GM21529 (cell line): ENCODE results near the gene EVX1.

Experiments used
- ATAC-seq: cut with Tn5 transposase; IDR thresholded peaks from one replicate; pipeline ENCODE4 v1.9.1; 2021; ENCODE audit not compliant: unreplicated experiment

EVX1 gene

GRCh38 chr7:27242555-27243339, at the start of gene EVX1:
EVX1 (plus strand) TSS chr7:27242802; CDS start chr7:27243031, 229 bp downstream.
- no peak for ATAC-seq

- no peak for ATAC-seq
Observed at GRCh38 chr7:27193335-27194001, 49.1 kb upstream of the EVX1 start.

- ATAC-seq: no peak
Observed at GRCh38 chr7:27194002-27194352, 48.6 kb upstream of the EVX1 start.

GRCh38 chr7:27194686-27195379, 47.8 kb upstream of the EVX1 start:
- no peak for ATAC-seq

- no peak for ATAC-seq
Observed at GRCh38 chr7:27196287-27196767, 46.3 kb upstream of the EVX1 start.

GRCh38 chr7:27197137-27198042, 45.2 kb upstream of the EVX1 start:
- ATAC-seq: no peak

GRCh38 chr7:27198138-27198841, 44.3 kb upstream of the EVX1 start:
- ATAC-seq: no peak

- no peak for ATAC-seq
Observed at GRCh38 chr7:27198871-27199801, 43.5 kb upstream of the EVX1 start.

GRCh38 chr7:27199849-27200760, 42.5 kb upstream of the EVX1 start, which contains the start of gene HOXA13:
HOXA13 (minus strand) TSS chr7:27200091; CDS start chr7:27200077, 14 bp downstream.
- ATAC-seq: no peak

DNA sequence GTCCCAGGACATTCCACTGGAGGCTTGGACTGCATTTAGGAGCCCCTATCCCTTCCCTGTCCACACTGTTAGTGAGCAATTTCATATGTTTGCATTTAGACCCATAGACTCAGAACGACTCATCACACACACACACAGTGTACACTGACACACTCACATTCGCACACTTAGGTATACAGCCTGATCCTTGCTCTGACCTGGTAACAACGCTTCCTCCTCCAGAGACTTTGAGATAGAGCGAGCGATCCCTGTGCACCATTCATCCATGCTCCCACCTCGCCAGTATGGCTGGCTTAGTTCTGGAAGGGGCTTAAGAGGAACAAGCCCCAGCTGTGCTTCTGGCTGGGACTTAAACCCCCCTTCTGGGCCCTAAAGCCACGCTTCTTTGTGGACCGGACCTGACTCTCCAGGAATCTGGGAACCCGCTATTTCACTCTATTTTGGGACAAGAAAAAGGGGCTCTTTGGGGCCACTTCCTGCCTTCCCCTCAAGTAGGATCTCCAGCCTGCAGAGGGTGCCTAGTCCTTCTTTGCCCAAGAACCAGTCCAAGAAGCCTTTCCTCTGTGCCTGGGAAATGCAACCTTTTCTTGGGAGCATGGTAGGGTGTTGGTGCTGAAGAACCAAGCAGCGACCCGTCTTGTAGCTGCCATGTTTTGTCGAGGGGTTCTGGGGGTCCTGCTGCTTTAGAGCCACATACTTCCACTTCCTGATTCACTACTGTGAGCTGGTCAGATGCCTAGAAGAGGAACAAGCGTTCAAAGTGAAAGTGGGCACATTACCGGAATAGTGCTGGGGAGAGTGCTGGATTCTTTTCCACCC, 41.6 kb upstream of the EVX1 start:
- no peak for ATAC-seq

DNA sequence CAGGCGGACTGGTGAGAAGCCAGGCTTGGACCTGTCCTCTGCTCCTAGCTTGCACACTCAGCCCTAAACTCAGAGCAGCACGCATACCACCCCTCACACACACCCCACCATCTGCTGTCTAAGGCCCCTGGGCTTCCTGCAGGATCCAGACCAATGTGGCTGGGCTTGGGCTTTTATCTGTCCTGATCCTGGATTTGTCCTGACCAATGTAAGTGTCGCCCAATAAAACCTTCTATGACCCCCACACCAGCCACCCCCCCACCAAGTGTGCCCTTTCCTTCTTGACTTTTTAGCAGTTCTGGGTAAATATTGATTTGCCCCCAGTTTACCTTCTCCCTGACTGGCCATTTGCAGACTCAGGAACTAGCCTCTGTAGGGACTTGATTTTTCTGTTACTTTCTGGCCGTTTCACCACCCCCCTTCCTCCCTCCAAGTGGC, 41.0 kb upstream of the EVX1 start:
- ATAC-seq: no peak

GRCh38 chr7:27202018-27202861, 40.4 kb upstream of the EVX1 start:
- ATAC-seq: no peak

DNA sequence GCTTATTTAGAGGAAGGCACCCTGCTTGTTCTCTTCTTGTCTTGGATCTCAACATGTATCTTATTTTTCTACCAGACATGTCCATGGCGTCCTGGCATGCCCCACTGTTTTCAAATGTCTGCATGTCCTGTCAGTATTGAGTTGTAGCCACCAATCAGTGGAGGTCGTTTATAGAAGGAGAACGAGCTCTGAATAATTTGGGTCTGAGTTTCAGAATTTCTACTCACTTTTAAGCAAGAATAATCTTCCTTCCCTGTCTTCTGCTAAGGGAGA, 39.8 kb upstream of the EVX1 start:
- ATAC-seq: no peak

- no peak for ATAC-seq
Observed at GRCh38 chr7:27203365-27203953, 39.1 kb upstream of the EVX1 start.

GRCh38 chr7:27203964-27204594, 38.5 kb upstream of the EVX1 start:
- no peak for ATAC-seq
